HCT116 (cell line): ENCODE measurements around the gene TMEM100.

Experiments used
- YY1 ChIP-seq: IDR thresholded peaks from 2 replicates; pipeline ENCODE4 v1.6.1; 2011; ENCODE audit warnings: low read length, low read depth, moderate library complexity, mild to moderate bottlenecking; ENCODE audit not compliant: insufficient replicate concordance; ENCODE audit errors: extremely low read depth
- TF ChIP-seq, protein P1 (sequence below), 3 experiments: fragments of 200-600 bp in 1 of 3; sonication (generic) in 1 of 3; IDR thresholded peaks in 2 of 3; conservative IDR thresholded peaks in 1 of 3; 2 replicates each; pipeline ENCODE4 v1.5.1; 2012 to 2017; ENCODE audit warnings: low read depth in 2 of 3, low read length in 2 of 3, antibody characterized with exemption in 1 of 3, borderline replicate concordance in 1 of 3, control low read depth in 1 of 3, mild to moderate bottlenecking in 1 of 3, mixed read lengths in 1 of 3, mixed run types in 1 of 3, moderate library complexity in 1 of 3; ENCODE audit not compliant: insufficient read depth in 1 of 3

DNA sequence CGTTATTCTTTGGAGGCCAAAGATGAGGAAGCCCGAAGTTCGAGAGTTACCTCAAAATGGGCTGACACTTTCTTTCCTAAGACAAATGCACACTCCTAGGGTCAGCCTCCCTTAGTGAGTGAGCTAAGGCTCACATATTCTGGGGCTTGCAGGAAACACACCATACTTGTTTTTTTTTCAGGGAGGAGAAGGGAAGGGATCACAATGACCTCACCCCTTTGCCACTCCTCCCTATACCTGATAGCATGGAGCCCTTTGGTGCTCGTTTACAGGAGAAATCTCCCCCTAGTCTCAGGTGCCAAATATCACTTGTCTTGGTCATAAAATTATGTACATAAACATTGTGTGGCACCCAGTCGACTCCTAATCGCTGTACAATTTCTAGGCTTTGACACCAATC is 4.6 kb upstream of the TMEM100 start:
- no peak for TF ChIP-seq YY1
- TF ChIP-seq, protein P1, sequence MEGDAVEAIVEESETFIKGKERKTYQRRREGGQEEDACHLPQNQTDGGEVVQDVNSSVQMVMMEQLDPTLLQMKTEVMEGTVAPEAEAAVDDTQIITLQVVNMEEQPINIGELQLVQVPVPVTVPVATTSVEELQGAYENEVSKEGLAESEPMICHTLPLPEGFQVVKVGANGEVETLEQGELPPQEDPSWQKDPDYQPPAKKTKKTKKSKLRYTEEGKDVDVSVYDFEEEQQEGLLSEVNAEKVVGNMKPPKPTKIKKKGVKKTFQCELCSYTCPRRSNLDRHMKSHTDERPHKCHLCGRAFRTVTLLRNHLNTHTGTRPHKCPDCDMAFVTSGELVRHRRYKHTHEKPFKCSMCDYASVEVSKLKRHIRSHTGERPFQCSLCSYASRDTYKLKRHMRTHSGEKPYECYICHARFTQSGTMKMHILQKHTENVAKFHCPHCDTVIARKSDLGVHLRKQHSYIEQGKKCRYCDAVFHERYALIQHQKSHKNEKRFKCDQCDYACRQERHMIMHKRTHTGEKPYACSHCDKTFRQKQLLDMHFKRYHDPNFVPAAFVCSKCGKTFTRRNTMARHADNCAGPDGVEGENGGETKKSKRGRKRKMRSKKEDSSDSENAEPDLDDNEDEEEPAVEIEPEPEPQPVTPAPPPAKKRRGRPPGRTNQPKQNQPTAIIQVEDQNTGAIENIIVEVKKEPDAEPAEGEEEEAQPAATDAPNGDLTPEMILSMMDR (IDR thresholded peaks at IDR 0.05 in 2 of 3, conservative IDR thresholded peaks at IDR 0.05 in 1 of 3; ENCODE audit: borderline replicate concordance in 1 of 3, insufficient read depth in 1 of 3, low read depth in 2 of 3, low read length in 2 of 3) = no peak
